Renal cortical epithelial cell (primary cell): ENCODE results near the gene HSF2BP. TPM values are rescaled to one million over a fixed set of nuclear protein-coding genes. Genes with fewer than 3 reads are reported as not detected.
"Not testable (repeated sequence)": the region's sequence is repeated elsewhere in the genome, so short reads cannot be mapped to it uniquely, and the experiment has no call there.

Experiments
- DNase-seq: peaks from one replicate; pipeline ENCODE4 v3.0.0-alpha.2; 2011; ENCODE audit warnings: low read depth
- total RNA-seq: library from RNA; depleted of rRNA; stranded (reverse); fragments of >200 nt; gene quantifications from 2 replicates; pipeline ENCODE4 v1.2.3, GENCODE V29; 2014

The HSF2BP gene
- total RNA-seq, 1 donor from 2014 or later, result 2.6 TPM

DNA sequence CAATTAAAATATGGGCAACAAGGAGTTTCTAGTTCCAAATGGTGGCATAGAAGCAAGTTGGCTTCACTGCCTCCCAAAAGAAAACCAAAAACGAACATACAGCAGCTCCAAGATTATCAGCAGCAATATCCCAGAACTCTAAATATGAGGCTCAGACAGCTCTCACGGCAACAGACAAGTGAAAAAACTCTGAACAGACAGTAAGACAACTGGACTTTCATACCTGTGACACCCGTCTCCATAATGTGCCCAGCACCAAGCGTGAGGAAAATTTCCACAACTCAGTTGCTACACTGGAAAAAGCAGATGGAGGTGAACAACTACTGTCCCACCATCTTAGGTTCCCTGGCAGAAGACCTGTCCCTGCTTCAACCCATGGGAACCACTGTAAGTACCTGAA is 39.9 kb downstream of the HSF2BP start:
- no peak for DNase-seq

GRCh38 chr21:43618940-43619339 is 40.3 kb downstream of the HSF2BP start:
- no peak for DNase-seq

DNA sequence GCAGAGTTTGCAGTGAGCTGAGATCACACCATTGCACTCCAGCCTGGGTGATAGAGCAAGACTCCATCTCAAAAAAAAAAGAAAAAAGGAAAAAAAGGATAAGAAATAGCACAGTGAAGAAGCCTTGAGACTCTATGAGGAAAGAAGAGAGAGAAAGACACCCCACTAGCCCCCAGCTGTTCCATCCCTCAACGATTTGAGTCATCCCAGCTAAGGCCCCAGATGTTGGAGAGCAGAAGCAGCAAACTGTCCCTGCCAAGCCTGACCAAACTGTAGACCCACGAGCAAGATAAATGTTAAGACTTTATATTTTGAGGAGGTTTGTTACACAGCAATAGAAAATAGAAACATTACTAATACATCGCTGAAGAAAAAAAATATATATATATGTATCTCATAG is 42.4 kb downstream of the HSF2BP start:
- DNase-seq, result not testable (repeated sequence)

DNA sequence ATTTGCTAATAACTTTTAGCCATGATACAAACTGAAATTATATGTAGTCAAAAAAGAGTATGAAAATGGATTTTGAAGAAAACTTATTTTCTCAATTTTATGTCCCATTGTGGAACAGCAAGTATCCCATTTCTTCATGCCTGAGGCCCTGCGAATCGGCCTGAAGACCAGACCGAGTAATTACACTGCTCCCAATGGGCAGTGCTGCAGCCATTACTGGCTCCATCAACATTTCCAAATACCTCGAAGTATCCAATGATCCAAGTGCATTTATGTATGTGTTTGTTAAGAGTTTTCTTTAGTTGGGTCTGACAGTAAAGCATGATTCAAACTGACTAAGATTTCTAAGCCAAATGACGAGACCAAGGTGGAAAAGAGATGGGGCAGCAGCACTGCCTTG is 44.4 kb downstream of the HSF2BP start:
- DNase-seq, result no peak

- DNase-seq, result no peak
Observed at GRCh38 chr21:43613755-43614638, 45.3 kb downstream of the HSF2BP start.

DNA sequence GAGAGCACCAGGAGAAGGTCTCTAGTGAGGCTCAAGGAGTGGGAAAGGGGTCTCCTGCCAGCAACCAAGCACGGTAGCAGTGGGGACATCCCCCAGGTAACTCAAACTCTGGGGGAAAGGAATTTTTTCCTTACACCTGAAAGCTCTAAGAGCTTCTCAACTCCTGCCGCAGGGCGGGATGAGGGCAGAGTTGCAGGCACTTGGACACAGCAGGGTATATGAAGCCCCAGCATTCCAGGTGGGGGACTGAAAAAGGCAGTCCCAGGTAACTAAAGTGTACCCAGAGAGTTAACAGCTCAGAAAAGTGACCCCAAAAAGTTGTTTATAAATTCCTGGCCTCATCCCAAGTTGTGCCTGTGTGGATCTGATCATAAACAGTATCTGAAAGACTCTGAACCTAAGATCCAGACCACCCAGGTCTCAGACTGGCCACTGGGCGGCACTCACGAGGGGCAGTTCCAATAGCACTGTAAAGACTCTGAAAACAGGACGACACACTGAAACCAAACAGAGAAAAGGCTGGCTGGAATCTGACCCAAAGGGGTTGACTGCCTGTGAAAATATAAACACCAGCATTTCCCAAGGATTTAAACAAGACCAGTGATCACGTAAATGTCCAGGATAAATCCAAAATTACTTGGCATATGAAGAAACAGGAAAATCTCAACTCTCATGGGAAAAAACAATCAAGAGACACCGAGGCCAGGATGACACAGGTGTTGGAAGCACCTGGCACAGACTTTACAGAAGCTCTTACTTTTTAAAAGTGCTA is 47.5 kb downstream of the HSF2BP start:
- peak; percentile 53 for DNase-seq

GRCh38 chr21:43609501-43610340 is 49.6 kb downstream of the HSF2BP start:
- peak; percentile 95 for DNase-seq

- no peak for DNase-seq
Observed at GRCh38 chr21:43608664-43609063, 50.6 kb downstream of the HSF2BP start.

DNA sequence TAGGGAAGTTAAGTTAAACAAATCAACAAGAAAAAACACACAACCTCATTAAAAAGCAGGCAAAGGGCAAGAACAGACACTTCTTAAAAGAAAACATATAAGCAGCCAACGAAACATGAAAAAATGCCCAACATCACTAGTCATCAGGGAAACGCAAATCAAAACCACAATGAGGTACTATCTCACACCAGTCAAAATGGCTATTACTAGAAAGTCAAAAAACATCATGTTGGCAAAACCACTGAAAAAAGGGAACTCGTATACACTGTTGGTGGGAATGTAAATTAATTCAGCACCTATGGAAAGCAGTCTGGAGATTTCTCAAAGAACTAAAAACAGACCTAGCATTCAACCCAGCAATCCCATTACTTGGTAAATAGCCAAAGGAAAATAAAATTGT is 51.1 kb downstream of the HSF2BP start:
- peak; percentile 76 for DNase-seq

- DNase-seq, result no peak
Observed at GRCh38 chr21:43605320-43606215, 53.7 kb downstream of the HSF2BP start.

DNA sequence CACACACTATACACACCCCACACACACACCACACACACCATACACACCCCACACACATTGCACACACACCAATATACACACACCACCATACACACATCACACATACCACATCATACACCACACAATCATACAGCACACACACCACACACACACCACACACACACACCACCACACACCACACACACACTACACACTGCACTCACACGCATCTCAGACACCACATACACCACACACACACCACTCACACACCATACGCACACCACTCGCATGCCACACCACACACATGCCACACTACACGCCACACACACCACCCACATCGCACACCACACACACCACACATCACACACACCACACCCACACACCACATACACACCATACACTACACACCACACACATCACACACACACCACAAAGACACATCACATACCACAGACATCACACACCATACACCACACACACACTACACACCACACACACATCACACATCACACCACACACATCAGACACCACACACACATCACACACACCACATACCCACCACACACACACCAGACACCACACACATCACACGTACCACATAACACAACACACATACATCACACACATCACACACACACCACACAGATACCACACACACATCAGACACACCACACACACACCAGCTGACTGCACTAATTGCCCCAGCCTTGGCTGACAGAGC is 54.6 kb downstream of the HSF2BP start:
- no peak for DNase-seq

GRCh38 chr21:43603641-43604504 is 55.4 kb downstream of the HSF2BP start:
- peak; percentile 59 for DNase-seq

- DNase-seq, result no peak
Observed at GRCh38 chr21:43603233-43603626, 56.1 kb downstream of the HSF2BP start.

DNA sequence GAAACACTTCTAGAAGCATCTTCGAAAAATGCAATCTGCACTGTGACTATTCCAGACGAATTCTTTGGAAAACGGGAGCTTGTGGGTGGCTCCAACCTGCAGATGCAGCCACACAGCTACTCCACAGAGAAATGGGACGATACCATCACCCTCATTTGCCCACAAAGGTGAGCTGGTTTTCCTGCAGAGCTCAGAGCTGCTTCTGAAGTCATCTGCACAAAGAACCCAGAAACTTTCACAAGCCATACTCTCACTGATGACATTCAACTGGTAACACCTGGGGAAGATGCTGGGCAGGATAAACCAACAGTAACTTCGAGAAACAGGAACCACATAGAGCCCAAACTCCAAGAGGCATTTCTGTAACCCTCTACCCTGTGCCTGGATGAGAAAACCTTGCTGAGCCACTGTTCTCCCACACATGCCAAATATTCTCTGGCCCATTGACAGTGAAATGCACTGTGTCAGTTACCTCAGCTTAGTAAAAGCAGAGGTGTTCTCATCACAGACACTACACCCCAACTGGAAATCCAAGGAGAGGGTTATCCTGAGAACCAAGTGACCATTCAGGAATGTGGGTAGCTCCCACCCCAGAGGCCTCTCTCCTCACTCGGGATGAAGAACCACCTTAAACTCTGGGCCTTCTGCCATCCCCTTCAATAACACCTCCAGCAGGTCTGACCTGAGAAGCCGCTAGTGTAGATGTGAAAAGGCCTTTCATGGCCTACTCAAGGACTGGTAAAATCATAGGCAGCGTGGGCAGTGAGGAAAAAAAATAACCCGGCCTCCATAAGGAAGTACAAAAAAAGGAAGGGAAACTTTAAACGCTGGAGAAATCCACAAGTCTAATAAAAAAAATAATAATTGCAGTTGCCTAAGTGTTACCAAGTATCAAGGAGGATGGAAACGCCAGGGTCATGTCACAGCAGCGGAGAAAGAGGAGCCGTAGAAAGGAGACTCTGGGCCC is 56.7 kb downstream of the HSF2BP start:
- DNase-seq, result no peak

GRCh38 chr21:43600642-43601402 is 58.5 kb downstream of the HSF2BP start:
- DNase-seq, result peak; percentile 88

- no peak for DNase-seq
Observed at GRCh38 chr21:43599728-43600127, 59.6 kb downstream of the HSF2BP start.

- DNase-seq, result peak; percentile 92
Observed at GRCh38 chr21:43598416-43599120, 60.7 kb downstream of the HSF2BP start.
